ENCODE measurements around the gene MSI2. TPM values are rescaled to one million over a fixed set of nuclear protein-coding genes. Genes with fewer than 3 reads are reported as not detected.
"Not testable (repeated sequence)": the region's sequence is repeated elsewhere in the genome, so short reads cannot be mapped to it uniquely, and the experiment has no call there.

Gene MSI2
- total RNA-seq, 1 donor from 2014 or later: 178 TPM

DNA sequence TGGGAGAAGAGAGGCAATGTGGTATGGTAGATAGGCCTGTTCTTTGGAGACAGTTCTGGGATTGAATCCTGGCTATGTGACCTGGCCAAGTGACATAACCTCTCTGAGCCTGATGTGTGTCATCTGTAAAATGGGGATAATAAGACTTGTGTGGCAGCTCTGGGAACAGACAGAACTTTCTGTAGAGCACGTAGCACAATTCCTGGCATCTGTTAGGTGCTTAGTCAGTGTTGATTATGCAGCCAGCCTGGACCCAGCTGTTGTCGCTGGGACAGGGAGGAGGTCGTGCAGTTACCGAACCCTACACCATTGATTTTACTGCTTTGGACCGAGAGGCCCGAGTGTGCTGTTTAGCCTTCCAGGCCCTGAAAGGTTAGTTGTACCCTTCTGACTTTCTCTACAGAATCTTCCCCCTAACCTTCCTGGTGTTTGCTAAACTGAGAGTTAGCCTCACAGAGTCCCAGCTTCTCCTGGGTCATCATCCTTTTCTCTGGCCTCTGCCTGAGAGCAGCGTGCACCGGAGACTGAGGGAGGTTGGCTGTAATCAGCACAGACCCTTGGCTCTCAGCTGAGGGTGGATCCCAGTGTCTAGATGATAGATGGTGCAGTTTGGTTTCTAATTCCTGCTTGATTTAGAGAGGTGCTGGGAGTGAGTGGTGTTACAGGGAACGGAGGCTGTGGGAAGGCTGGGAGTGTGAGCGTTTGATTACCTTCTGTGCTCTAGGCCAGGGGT is 31.9 kb downstream of the MSI2 start:
- intact Hi-C loops (cut with micrococcal nuclease): no loop called here

DNA sequence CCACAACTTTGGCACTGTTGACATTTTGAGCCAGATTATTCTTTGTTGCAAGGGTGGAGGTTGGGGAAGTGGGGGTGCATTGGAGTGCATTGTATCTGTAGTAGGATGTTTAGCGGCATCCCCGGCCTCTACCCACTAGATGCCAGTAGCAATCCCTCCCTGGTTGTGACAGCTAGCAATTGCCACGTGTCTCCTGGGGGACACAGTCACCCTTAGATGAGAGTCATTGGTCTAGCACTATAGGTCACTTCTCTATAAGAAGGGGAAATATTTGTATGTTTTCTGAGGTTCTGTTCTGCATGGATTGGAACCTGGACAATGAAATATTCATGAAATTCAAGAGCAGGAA is 32.4 kb downstream of the MSI2 start:
- intact Hi-C loops (cut with micrococcal nuclease): no loop called here

DNA sequence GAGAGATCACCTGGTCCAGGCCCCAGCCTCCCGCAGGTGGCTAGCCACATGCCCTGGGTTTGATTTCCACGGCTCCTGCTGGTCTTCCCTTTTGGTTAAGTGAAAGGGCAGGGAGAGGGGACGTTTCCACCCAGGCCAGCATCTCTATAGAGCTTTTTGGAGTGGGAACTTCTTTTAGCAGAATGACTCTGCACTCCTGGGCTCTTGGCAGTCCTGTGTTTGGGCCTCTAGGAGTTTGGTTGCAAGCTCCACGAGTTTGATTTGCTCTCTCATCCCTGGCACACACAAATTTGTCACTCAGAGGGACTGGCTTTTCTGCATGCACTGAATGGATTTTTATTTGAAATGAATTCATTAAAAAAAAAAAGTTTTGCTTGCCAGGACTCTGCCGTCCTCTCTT is 32.8 kb downstream of the MSI2 start:
- intact Hi-C loops (cut with micrococcal nuclease): no loop called here

DNA sequence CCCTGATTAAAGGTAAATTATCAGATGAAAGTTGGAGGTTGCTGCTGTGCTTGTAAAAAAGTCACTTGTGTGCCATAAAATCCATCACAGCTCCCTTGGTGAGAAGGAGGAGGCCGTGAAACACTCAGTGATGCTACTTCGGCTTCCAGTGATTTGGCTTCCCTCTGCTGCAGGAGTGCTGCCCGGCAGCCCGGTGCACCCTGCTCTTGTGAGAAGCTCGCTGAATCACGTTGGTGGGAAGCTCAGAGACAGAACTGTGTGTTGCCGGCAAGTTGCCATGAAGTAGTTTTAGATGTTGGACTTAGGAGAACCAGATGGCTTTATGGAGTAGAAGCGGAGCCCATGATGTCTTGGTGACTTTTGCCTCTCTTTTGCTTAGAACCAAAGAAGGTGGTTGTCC is 33.3 kb downstream of the MSI2 start:
- intact Hi-C loops (cut with micrococcal nuclease): no loop called here

DNA sequence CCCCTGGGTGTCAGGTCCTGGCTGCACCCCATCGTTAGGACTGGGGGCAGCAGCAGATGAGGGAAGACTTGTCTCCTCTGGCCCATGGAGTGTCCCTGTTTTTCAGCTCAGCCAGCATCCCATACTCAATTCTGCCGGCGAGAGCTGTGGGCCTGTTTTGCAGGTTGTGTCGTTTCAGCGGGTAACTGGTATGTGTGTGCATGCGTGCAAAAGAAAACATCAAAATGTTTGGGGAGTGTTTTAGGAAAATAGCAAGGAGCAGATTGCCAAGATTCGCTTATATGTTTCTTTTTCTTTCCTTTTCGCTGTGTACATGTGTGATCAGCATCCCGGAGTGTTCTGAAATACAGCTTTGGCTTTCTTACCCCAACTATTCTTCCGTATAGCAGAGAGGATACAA is 34.7 kb downstream of the MSI2 start:
- intact Hi-C loops (cut with micrococcal nuclease): no loop called here

DNA sequence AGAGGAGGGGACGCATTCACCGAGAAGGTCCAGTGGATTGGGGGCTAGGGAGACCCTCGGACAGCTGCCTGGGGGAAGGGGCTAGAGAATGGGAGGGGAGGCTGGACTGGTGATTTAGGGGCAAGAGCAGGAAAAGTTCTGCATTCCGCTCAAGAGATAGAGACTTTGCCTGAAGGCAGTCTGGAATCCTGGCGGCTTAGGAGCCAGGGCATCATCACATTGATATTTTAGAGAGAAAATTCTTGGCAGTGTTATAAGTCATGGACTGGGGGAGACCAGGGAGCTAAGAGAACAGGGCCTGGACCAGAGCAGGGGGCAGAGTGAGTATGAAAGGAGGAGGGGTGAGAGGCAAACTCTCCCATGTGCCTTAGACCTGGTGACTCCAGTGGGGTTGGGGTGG is 35.8 kb downstream of the MSI2 start:
- intact Hi-C loops (cut with micrococcal nuclease): no loop called here

DNA sequence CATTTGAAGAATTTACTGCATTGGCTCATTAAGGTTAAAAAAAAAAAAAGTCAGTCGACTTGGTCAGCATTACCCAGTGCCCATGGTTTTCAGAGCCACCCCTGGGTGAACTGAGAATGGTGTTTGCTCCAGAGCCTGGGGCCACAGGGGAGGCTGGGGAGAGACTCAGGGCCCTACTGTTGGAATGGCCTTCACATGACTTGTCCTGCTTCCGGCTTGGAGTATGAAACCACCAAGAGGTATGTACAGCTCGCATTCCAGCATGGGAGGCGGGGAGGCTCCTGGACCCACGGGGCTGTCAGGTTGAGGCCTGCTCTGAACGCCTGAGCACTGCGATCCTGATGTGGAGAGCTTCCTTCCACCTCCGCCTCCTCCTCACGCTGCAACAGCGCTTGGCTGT is 36.8 kb downstream of the MSI2 start:
- intact Hi-C loops (cut with micrococcal nuclease): no loop called here

DNA sequence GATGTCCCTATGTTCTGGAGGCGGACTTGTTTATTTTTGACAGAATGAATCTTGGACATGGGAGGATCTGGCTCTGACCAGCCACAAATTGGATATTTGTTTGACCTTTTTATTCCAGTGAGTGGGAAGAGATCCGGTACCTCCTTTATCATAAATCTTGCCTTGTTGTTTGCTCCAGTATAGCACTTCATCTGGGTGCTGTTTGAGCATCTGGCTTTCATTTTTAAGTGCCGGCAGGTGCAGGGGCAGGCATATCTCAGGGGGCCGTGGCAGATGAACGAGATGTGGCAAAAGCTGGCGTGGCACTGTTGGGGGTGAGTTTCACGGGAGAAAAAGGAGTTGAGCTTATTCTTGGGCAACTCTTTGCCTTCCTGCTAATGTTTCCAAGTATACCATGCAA is 37.8 kb downstream of the MSI2 start:
- intact Hi-C loops (cut with micrococcal nuclease): no loop called here

DNA sequence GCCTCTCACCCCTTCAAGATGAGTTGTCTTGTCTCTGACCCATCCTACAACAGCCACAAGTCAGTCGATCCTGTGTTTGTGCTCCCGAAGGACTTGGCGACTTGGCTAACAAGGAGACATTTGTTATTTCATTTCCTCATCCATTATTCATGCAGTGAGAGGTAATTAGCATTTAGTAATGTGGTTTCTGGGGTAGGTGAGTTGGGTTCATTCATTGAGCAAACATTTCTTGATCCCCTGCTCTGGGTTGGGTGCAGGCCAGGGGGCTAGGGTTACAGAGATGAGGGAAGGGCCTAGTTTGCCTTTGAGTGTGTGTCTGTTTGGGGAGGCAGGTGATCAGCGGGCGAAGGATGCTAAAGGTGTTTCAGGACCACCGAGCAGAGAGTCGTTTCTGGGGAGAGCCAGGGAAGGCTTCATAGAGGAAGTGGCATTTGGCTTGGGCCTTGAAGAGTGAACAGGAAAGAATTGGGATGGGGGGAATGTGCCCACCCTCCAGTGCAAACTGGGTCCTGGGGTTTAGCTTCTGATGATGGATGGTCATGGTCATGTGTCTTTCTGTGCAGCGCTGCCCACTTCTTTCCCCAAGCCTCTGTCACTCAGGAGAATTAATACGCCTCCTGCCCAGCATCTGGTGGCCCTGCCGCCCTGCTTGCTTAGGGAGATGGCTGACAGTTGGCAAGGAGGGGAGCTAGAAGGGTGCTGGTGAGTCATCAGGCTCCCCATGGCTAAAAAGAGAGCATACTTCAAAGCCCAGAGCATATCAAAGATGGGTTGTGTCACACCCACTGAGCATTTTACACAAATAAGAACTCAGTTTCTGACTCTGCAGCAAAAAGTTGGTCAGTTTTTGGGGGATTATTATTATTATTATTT is 38.5 kb downstream of the MSI2 start:
- intact Hi-C loops (cut with micrococcal nuclease): no loop called here

DNA sequence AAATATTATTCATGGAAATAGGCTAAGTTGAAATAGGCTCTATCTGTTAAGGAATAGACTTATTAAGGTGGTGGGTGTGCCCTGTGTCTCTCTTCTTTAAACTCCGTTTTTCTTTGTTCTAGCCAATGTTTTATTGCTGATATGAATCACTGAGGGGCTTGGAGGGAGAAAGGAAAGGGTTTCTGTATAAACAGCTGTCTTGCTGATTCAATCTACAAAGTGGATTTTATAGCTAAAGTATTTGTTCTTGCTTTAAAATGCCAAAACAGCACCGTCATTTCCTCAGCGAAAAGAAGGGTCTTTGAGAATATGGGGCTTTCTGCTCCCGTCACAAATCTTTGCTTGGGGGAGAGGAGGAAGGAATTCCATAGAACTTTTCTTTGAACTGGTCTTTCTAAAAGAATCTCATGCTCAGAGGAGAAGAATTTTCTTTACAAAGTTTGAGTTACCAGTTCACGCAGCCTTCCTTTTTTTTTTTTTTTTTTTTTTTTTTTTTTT is 39.3 kb downstream of the MSI2 start:
- intact Hi-C loops (cut with micrococcal nuclease): no loop called here

DNA sequence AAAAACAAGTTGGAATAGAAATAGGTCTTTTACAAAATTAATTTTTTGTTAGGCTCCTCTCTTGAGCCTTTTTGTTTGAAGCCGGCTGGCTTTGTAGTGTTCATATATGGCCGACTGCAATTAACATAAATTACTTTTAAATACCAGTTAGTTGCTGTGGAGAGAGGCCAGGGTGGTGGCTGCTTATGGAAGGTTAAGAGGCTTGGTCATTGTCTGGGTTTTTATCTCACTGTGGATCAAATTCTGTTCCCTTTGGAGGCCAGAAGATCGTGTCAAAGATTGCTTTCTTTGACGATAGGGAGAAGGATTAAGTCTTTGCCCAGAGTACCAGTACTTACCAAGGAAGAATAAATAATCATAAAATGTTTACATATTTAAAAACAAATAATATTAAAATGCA is 39.9 kb downstream of the MSI2 start:
- intact Hi-C loops (cut with micrococcal nuclease): no loop called here

DNA sequence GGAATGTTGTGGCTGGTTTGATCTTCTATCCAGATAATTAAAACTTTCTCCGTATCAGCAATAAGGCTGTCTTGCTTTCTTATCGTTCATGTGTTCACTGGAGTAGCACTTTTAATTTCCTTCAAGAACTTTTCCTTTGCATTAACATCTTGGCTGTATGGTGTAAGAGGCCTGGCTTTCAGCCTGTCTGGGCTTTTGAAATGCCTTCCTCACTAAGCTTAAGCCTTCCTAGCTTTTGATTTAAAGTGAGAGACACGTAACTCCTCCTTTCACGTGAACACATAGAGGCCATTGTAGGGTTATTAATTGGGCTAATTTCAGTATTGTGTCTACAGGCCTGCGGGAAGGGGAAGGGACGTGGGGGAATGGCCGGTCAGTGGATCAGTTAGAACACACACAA is 42.9 kb downstream of the MSI2 start:
- intact Hi-C loops (cut with micrococcal nuclease): no loop called here

DNA sequence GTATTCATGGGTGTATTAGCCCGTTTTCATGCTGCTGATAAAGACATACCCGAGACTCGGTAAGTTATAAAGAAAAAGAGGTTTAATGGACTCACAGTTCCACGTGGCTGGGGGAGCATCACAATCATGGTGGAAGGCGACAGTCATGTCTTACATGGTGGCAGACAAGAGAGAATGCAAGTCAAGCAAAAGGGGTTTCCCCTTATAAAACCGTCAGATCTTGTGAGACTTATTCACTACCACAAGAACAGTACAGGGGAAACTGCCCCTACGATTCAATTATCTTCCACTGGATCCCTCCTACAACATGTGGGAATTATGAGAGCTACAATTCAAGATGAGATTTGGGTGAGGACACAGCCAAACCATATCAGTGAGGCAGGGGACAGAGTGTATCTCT is 44.3 kb downstream of the MSI2 start:
- intact Hi-C loops (cut with micrococcal nuclease): not testable (repeated sequence)

DNA sequence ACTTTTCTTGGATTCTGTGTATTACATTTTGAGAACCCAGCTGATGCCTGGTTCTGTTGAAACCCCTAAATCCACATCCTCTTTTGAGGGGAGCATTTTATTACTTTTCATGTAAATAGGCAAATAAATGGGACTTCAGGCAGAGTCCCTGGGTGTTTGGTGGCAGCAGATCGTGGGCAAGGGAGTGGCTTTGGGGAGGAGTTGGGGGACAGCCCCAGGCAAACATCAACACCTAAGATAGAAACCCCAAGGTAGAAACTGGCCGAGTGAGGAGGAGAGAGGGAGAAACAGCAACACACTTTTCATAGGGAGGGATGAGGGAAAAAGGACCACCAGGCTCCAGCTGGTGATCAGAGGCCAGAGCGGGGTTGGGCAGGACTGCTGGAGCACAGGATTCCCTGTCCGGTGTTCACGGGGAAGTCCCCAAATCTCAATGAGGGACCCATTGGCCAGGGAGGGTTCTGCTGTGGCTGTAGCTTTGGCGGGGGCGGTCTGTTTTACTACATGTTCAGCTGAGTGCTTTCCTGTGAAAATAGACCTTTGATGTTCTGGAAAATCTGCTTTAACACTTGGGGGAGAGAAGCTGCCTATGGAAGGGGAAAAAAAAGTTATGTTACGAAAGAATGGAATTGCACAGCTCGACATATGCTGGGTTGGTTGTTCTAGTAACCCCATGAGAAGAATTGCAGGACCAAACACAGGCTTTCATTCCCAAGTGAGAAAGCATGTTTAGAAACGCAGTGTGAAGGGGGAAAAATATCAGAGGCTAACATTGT is 46.6 kb downstream of the MSI2 start:
- intact Hi-C loops (cut with micrococcal nuclease): no loop called here

DNA sequence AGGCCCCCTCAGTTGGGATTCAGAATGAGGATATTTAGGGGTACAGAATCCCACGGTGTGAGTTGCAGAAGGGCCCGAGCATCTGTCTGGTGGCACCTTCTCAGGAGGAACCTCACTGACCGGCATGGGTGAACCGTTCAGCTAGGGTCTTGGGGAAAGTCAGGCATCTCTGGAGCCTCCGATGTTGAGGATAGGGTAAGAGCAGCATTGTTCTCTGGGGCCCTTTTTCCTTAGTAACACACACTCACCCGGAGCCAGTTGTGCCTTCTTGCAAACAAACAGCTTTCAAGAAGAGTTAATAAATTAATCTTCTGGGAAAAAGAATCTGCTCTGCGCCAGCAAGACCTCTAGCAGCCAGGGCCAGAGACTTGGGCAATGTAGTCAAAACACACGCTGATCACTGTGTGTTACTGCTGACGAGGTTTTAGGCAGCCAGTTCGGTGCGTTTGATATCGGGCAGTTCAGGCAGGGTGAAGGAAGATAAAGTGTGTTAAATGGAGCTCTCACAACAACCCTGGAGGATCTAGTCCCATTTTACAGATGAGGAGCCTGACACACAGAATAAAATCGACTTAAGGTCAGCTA is 48.9 kb downstream of the MSI2 start:
- intact Hi-C loops (cut with micrococcal nuclease): no loop called here

DNA sequence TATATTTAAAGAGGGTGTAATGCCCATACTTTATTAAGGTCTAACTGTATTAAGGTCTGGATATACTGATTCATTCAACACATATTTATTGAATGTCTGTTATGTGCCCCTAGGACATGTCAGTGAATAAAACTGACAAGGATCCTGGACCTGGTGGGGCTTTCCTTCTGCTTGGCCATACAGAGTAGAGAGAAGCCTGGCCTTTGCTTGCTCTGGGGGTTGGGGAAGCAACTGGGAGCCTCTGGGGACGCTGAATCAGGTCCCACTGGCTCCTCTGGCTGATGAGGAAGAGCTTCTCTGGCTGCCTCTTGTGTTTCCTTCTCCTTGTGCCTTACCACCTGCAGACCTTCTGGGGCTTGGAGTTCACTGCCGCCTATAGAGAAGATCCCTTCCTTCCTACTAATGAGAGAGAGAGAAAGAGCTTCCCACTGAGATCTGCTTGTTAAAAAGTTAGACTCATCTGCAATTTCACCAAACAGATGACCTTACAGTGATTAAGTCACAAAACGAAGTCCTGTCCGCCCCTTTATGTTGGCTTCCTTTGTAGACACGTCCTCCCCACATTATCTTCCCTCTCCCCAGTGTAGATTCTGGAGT is 49.7 kb downstream of the MSI2 start:
- intact Hi-C loops (cut with micrococcal nuclease): no loop called here

DNA sequence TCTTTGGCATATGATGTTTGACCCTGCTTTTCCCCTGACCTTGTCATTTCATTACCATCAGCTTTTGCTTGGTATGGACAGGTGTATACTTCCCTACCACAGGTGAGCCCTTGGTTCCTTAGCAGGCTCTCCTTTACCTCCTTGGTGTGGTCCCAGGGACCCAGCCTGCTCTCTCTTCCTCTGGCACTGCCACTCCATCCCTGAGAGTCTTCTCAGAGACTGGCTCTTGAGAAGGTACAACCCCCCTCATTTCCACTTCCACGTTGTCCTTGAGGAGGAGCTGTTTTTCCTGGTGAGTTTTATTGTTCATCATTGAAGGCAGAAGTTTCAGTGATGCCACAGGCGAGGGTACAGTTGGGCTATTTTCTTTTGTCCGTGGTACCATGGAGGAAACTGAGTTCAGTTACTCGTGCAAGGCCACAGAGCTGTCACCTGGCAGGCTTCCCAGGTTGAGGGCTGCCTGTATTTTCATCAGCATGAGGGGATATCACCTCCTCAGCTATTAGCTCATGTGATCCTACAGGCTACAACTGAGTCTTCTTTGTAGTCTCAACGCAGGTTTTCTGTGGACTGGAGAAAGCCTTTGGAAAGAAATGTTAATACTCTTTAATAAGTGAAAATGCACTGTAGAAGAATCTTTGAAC is 52.3 kb downstream of the MSI2 start:
- intact Hi-C loops (cut with micrococcal nuclease): no loop called here

DNA sequence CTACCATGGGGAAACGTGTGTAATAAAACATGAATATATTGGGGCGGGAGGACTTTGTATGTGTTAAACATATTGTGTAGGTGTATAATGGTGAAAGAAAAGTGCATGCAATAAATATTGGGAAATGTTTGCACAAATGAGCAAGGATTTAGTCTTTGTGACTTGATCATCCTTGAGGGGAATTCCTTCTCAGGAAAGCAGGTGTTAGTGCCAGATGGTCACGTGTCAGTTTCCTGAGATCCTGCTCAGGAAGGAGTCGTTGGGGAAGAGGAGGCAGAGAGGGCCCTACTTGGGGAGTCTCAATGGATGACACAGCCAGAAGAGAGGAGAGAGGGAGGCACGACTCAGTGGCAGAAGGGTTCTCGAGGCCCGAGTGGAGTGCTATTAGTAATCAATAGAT is 53.2 kb downstream of the MSI2 start:
- intact Hi-C loops (cut with micrococcal nuclease): no loop called here

DNA sequence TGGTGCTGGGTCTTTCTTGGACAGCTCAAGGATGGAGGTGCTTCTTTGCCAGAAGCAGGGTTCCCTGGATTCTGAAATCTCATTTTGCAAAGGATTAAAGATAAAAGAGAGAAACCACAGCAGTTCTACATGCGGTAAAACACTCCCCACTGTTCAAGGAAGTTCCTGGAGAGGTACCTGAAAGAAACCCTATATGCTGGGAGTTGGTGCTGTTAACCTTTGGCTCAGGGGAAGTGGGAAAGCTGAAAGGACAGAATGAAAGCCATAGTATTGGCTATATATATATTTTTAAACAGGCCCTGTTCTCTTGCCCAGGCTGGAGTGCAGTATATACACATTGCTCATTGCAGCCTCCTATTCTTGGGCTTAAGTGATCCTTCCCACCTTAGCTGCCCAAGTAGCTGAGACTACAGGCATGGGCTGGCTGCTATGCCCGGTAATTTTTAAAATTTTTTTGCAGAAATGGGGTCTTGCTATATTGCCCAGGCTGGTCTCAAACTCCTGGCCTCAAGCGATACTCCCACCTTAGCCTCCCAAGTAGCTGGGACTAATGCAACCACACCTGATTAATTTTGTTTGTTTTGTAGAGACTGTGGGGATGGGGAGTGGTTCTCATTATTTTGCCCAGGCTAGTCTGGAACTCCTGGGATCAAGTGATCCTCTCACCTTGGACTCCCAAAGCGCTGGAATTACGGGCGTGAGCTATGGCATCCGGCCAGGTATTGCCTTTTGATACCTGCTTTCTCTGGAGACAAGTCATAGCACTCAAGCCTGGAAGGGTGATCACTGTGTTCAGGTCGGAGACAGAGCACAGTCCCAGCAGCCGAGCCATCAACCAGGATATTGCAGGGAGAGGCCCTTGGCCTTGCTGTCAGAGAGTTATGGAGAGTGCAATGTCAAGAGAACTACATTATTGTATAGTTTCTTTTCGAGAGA is 55.2 kb downstream of the MSI2 start:
- intact Hi-C loops (cut with micrococcal nuclease): no loop called here

DNA sequence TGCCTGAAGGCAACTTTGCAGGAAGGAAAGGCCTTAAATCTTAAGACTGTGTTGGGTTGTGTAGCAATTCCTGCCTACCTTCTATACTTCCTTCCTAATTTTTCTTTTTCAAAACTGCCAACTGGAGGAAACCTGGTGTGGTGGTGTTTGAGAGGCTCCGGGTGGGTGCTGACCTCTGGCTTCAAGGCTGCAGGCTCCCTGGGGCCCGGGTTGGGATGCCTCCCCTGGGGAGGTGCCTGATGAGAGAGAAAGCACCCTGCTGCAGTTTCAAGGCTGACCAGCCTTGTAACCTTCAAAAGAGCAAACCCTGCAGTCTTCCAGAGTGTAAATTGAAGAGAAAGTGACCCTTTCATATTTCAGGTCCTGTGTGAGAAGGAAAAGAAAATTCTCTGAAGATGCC is 55.9 kb downstream of the MSI2 start:
- intact Hi-C loops (cut with micrococcal nuclease): no loop called here

Measured in T-helper 1 cell treated with Interleukin-12 subunit alpha and Interleukin-12 subunit beta and Interleukin-4 antibody, amounts not matched to agents 30 ng/mL and 1 ng/mL, for 36 hours (primary cell).